Heart left ventricle (tissue), 13 donors: ENCODE measurements around the gene COL19A1.

Source experiments
- CTCF ChIP-seq, 12 donors: fragments of 200-600 bp; sonication (generic) in 4 of 12; IDR thresholded peaks; one replicate each; pipeline versions ENCODE4 v1.5.0 to v1.8.0; 2018 to 2022; ENCODE audit warnings: antibody characterized with exemption in 12 of 12, mild to moderate bottlenecking in 5 of 12
- POLR2A ChIP-seq, 2 donors: fragments of 450-650 bp; IDR thresholded peaks; one replicate each; pipeline ENCODE4 v1.6.1; 2017; ENCODE audit warnings: antibody characterized with exemption in 2 of 2, mild to moderate bottlenecking in 2 of 2, moderate library complexity in 2 of 2
- donor health status: ischemic (EF 13 %, LVEDD 7.1; RV severe dilation, severe dysfunction).
- donor health status: DM: no; HTN: yes; CAD: no.
- donor health status: DM: no; HTN: no; CAD: no.
- donor health status: ischemic (EF 25% LVEDD 6.9; RV normal size, moderate dysfunction).
- donor health status: ischemic (EF 25% LVEDD 5.7; RV mildly dilated, moderate dysfunction).
- donor health status: ischemic (EF 35%, LVEDD 5.7; RV mildly dilated, moderate dysfunction).
- donor health status: nonischemic (EF 11% LVEDD 7.7; RV severe dilation, severe dysfunction).
- donor health status: DM: yes; HTN: yes; CAD: no.
- donor health status: PGD.
- donor health status: ischemic (EF 29% LVEDD 5.4; RV normal size, mild dysfunction).
- donor health status: nonischemic (EF 23%, LVEDD 6.1; RV moderate dilation, normal function).

- TF ChIP-seq CTCF (IDR thresholded peaks at IDR 0.05) (no peak), POLR2A (IDR thresholded peaks at IDR 0.05) (no peak)
These were observed 88.4 kb downstream of the COL19A1 start for GRCh38 chr6:69954733-69955132.
